Left ventricle myocardium superior (tissue), 1 donor: Measurements from ENCODE around the gene CSRNP3. TPM values are rescaled to one million over a fixed set of nuclear protein-coding genes. Genes with fewer than 3 reads are reported as not detected.

Experiments
- ATAC-seq: fragments of 200-7000 bp; cut with Tn5 transposase; one replicate; pipeline ENCODE4 v1.9.1; 2020; ENCODE audit warnings: mild to moderate bottlenecking, moderate library complexity
- DNase-seq: peaks from one replicate; pipeline ENCODE4 v3.0.0-alpha.2; 2020
- intact Hi-C: fragments of 100-400 bp; cut with micrococcal nuclease; formaldehyde crosslinking; loops from one replicate; pipeline ENCODE4 v1.11.0; 2022
- total RNA-seq: library from RNA; stranded (reverse); fragmentation: NEBNext Ultra II Directional; extraction: Animal tissue kit (Norgen Biotek cat#: 25700); gene quantifications from one replicate; pipeline ENCODE4 v1.2.1, GENCODE V29; 2021
- donor health status: DM: no; HTN: yes; CAD: no; lungs with severe emphysema.

The CSRNP3 gene
- total RNA-seq, 1 donor from 2014 or later = 4.2 TPM

DNA sequence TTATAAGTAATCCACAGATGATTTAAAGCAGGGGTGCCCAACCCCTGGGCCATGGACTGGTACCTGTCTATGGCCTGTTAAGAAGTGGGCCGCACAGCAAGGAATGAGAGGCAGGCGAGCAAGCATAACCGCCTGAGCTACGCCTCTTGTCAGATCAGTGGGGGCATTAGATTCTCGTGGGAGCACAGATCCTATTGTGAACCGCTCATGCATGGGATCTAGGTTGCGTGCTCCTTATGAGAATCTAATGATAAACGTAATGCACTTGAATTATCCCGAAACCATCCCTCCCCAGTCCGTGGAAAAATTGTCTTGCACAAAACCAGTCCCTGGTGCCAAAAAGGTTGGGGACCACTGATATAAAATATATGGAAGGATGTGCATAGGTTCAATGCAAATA is 153.7 kb downstream of the CSRNP3 start:
- ATAC-seq (no peak), DNase-seq (no peak)
- intact Hi-C loops = no loop called here

DNA sequence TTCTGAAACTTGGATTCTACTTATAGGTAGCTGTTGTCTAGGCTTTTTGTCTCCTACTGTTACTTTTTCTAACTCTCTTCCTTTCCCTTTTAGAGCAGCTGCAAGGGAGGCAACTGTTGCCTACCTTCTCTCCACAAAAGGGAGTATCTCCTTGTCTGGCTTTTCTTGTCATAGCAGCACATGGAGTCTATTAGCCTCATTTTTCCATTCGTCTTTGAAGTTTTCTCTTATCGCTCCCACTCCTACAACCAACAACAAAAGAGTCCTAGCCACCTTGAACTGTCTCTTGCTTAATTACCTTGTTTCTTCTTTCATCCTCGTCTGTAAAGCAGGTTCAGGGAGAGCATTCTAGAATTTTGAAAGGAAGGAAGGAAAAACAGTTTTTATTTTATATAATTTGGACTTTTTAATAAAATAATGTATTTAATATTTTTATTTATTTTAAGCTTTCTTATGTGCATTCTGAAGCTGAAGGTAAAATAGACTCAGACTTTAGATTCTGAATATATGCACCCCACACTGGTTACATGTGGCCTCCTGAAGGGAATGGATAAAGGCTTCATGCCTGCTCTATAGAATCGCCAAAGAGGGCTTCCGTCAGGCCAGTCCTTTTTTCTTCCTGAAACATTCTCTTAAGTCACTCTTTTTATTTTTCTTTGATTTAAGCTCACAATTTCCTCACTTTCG is 154.4 kb downstream of the CSRNP3 start:
- no peak for DNase-seq
- intact Hi-C loops = no loop called here
- ATAC-seq = no peak

DNA sequence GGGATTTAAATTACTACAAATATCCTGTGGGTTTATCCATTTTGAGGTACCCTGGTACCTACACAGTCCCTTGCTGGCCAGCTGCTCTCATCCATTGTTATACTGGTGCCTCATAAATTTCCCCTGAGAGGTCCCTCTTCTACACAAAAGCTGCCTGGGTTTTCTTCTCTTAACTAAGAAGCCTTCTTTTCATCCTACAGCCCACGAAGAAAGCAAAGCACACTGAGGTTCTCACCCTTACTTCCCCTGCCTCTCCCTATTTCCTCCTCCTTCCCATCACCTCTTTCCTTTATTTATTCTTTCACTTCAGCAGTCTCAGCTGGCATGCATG is 154.9 kb downstream of the CSRNP3 start:
- DNase-seq = no peak
- intact Hi-C loops = no loop called here
- ATAC-seq = no peak

DNA sequence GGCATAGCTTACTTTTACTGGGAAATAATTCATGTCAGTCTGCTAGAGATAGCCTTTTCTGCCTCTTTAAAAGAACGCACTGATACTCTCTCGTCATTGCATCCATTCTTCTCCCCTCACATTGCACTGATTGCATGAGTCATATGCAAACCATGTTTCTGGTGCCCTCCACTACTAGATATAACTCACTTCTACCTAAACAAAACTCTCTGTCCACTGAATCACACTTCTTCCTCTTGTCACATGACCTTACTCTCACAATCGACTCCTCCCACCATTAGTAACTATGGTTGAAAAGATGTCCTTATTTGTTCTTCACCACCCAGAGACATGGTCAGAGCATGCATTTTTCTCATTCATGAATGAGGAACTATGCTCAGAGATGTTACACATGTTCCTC is 158.0 kb downstream of the CSRNP3 start:
- ATAC-seq (no peak), DNase-seq (no peak)
- intact Hi-C loops = no loop called here

DNA sequence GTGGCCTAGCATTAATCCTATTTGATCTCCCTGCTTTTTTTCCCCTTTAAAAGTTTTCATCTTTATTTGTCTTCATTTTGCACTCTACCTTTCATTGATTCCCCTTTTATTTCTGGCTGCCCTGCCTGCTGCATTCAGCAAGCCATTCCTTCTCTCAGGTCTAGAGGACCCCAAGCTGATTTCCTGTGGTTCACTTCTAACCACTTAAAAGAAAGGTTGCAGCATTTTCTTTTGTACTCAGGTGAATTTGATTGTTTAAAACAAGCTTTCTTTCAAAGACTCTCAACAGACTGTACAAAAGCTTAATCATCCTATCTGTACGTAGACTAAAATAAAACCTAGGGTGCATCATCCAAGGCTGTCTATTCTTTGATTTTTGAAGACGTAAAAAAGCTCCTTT is 160.3 kb downstream of the CSRNP3 start:
- no peak for ATAC-seq
- DNase-seq = no peak
- intact Hi-C loops = no loop called here

DNA sequence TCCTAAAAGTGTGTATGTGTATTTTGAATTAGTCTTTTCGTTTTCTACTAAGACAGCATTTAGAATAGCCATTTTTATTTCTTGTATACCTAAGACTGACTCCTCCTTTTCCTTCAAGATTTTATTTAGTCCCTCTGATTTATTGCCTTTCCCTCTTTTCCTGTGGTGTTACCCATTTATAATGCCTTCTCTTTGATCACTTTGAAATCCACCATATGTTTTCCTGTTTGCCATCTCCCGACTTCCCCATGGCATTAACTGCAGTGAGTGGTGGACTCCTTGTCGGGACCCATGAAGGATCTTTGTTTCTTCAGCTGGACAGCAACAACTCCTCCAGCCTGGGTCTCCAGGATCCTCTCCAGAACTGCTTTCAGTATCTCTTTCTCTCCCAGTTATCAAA is 160.7 kb downstream of the CSRNP3 start:
- DNase-seq (no peak), ATAC-seq (no peak)
- intact Hi-C loops = no loop called here

DNA sequence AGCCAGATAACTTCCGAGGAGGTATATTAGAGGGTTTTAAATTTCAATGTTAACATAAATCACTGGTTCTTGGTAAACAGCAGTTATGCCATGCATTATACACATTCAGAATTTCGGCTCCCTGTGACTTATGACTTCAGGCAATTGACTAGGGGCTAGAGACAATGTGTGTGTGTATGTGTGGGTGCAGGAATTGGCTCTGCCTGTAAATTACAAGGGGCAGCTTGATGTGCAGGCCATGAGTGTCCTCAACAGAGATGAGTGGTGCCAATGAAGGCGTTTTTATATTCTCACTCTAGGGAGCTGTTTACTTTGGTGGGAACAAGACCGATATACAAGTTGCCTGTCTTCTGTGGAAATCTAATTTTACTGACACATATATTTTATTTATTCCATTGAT is 161.6 kb downstream of the CSRNP3 start:
- DNase-seq = no peak
- no peak for ATAC-seq
- intact Hi-C loops = no loop called here

DNA sequence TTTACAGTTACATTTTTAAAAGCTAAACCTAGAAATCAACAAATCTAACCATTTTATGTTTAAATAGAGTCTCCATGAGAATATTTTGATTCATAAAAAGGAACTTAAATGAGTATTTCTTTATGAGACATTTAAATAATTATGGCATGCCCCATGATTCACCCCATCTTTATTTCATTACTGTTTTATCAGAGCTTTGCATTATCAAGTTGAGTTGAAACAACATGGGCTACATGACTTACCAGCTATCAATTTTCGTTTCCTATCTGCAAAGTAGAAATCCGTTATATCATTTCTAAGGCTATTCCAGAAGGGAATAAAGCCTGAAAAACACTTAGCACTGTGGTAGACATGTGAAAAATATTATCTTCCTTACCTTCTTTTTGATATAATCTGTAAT is 163.1 kb downstream of the CSRNP3 start:
- ATAC-seq = no peak
- intact Hi-C loops = no loop called here

DNA sequence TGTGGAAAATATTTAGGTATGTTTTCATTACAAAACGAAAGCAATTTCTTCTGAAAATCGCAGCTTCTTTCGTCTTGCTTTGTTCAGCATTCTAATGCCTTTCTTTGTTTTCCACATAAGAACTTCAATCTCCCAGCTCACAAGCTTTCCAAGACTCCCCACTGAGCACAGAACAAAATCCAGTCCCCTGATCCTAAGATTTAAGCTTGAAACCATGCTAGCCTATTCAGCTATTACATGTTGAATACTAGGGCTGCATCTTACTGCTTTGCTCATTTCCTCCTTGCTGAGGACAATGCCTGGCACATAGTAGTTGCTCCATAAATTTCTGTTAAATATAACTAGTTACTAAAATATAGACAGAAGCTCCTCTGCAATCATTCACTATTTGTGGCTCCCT is 163.9 kb downstream of the CSRNP3 start:
- DNase-seq = no peak
- intact Hi-C loops = no loop called here
- no peak for ATAC-seq

More for the DNA sequence above, 163.1 kb downstream of the CSRNP3 start:
- no peak for DNase-seq

DNA sequence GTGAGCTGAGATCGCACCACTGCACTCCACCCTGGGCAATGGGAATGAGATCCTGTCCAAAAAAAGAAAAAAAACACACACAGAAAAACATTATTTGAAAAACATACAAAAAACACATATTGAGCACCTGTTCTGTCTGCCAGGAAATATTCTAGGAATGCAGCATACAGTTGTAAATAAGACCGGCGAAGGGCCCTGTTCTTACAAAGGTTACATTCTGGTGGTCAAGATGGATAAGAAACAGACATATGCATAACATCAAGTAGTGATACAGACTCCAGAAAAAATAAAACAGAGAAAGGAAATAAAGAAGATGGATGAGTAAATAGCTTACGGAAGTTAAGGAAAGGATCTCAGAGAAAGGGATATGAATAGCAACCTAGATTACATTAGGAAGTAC is 164.8 kb downstream of the CSRNP3 start:
- DNase-seq (no peak), ATAC-seq (no peak)
- intact Hi-C loops = no loop called here

DNA sequence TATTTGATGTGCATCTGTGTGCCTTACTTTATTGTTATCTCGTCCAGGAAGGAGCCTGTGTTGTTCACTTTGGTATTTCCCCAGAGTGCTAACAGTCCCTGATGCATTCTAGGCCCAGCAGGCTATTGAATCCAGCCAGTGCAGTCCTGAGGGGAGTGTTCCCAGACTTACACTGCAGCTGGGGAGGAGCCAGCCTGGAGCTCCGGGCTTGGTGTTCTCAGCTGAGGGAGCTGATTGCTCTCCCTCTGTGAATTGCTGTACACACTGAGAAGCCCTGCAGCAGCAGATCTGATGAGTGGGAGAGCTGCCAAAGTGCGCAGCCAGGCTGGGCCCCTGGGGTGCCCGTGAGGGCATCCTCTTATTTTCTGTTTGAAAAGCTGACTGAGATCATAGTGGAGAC is 165.4 kb downstream of the CSRNP3 start:
- DNase-seq (peak; percentile 56), ATAC-seq (peak; percentile 95)
- intact Hi-C loops = no loop called here

DNA sequence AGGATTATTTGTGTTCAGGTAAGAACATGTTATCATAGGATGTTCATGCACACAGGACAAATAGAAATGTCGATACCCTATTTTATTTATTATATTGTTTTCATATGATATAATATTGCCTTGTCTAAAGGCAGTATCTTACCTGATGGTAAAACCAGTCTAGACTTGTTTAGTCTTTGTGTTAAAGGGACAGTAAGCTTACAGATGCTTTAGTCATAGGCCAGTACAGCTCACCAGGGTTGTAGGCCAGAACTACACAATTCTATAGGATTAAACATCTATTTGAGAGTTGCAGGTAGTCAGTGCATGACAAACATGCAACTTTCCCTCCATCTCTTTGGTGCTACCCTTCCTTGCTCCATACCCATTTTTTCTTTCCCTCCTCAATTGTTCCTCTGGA is 166.0 kb downstream of the CSRNP3 start:
- intact Hi-C loops = no loop called here
- ATAC-seq = no peak
- DNase-seq = no peak

DNA sequence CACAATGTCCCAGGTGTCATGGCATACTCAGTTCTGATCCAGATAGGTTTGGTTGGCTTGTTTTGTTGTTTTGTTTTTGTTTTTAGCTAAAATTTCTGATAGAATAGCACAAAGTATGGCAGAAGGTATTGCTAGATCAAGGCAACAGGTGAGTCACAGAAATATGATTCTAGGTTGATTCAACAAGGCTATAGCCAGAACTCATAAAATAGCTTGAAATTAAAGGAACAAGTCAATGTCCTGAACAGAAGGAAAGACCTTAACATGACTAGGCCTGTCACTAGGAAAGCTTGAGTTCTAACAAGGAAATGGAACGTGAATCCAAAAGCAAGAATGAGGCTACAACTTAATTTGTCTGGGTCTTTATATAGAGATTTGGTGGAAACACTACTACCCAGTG is 167.5 kb downstream of the CSRNP3 start:
- DNase-seq (no peak), ATAC-seq (no peak)
- intact Hi-C loops = no loop called here

DNA sequence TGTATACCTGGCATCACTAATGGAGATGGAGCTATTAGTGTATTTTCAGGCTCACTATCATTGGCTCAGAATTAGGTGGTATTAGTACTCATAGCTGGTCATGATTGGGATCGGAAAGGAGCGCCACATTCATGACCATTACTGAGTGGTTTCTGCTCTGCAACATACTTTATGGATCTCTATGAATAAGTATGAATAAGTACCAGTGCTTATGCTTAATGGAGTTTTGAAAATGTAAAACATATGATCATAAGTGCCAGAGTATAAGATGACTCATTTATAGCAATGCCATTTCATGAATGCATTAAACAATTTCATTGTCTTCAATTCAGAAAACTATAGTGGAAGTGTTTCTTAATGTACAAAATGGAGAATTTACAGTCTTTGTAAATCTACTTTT is 167.9 kb downstream of the CSRNP3 start:
- DNase-seq (no peak), ATAC-seq (no peak)
- intact Hi-C loops = no loop called here

DNA sequence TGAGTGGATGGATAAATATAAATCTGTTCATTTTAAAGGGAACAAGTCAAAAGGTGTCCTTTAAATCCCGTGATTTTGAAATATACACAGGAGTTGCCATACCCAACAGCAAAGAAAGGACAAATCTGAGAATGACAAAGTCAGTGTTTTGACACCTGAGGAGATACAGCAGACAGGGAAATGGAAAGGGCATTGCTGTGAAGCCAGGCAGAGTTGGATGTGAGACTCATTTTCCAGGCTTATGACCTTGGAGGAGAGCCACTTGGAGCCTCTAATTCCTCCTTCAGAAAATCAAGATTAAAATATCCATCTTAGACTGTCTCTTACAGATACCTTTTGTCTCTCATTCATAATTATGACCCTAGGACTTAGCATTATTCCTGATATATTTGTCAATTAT is 170.0 kb downstream of the CSRNP3 start:
- ATAC-seq = peak; percentile 37
- no peak for DNase-seq

DNA sequence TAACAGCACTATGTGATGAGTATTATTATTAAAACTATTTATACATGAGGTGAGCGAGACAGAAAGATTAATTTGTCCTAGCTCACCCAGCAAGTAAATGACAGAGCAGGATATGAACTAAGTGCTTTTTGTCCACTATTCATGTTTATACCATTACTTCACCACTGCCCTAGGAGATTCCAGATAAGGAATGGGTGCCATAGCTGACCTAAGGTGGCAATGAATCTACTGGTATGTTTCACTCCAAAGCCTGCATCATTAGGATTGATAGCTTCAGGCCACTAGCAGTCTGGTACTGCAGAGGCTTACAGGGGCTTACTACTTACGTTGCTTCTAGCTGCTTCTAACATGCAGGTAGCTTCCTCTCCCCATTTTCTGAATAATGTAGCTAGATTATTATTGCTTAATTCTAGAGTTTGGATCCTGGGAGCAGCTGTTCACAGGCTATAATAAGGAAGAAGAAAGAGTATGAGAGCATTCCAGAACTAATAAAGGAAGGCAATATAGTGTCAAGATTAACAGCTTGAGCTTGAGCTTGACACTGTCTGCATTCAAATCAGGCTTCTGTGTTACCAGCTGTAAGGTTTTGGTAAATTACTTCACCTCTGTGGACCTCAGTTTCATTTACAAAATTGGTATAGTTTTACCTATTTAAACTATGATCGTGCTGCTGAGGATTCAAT is 170.9 kb downstream of the CSRNP3 start:
- no peak for ATAC-seq
- no peak for DNase-seq
- intact Hi-C loops = no loop called here

More for the DNA sequence above, 170.0 kb downstream of the CSRNP3 start:
- intact Hi-C loops = no loop called here

DNA sequence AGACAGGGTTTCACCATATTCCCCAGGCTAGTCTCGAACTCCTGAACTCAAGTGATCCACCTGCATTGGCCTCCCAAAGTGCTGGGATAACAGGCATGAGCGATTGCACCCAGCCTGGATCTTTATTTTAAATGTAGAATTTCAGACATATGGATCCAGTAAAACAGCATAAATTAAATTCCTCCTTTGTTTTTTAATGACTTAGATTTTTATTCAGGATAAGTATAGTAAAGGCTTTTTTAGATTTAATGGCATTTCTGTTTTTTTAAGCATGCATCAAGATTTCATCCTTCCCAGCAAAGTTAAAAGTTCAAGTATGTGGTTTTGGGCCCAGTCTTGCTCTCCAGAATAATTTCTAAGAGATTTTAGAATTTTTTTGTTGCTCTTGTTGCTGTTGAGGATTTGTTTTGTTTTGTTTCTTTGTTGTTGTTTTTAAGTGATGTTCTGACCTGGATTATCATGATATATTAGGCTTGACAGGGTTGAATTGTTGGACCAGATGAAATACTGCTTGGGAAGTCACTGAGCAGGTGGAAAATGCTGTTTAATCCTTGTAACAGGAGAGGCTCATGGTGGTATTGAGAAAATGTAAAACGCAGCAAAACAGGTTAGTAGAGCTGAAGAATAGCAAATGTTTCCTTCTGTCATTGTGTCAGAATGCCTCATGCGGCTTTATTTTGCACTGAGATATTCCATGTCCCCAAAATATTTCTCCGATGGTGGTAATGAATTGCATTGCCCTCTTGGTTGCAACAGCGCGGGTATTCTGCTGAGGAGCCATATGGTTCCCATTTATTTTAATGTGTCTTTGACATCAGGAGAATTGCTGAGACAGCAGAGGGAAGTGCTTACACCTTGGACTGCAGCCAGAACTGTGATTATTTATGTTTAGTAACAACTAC is 176.7 kb downstream of the CSRNP3 start:
- no peak for ATAC-seq

DNA sequence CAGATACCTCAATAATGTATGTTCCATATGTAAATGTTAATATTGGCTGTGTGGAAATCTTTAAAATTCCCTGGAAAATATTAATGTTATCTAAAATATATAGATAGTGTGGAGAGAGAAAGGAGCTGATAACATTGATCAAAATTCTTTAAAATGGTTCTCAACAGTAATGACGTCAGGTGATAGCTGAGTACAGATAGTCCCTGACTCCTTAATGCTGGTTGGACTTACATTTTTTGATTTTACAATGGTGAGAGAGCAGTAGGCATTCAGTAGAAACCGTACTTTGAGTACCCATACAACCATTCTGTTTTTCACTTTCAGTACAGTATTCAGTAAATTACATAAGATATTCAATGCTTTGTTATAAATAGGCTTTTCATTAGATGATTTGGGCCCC is 177.9 kb downstream of the CSRNP3 start:
- ATAC-seq = no peak
- DNase-seq = no peak
- intact Hi-C loops = no loop called here

More for the DNA sequence above, 176.7 kb downstream of the CSRNP3 start:
- intact Hi-C loops = no loop called here
- DNase-seq = no peak

DNA sequence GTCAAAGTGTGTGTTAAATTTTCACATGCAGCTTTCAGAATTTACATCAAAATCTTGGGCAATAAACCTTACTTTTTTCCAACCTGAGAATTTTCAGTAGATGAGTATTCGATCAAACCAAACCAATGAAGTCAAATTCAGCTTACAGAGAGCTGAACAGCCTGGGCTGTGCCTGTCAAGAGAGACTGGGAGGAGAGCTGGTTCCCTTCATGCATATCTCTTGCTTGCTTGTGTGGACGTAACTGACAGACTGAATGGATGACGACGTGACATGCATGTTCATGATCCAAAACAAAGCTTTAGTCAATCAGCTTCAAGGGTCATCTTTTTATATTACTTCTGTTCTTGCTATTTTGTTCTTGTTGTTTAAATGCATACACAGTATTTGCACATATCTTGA is 179.3 kb downstream of the CSRNP3 start:
- intact Hi-C loops = no loop called here

DNA sequence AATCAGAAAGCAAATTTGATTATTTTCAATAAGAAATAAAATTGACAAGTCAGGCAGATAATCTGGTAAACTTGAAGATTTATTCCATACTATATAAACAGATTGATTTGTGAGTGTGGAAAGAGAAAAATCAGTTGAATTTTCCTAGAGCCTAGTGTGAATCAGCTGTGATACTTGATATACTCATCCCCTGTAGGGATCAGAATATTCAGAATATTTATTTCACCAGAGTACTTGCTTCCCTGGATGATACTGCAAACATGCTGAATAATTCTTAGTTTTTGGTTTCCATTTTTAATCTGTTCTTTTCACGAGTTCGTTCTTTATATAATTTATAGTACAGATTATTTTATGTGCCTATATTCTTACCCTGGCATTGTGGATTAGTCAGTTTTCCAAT is 181.7 kb downstream of the CSRNP3 start:
- intact Hi-C loops = no loop called here
- no peak for DNase-seq
- no peak for ATAC-seq

More for the DNA sequence above, 179.3 kb downstream of the CSRNP3 start:
- DNase-seq = no peak
- no peak for ATAC-seq
